ENCODE measurements around the gene ELFN2. TPM values are rescaled to one million over a fixed set of nuclear protein-coding genes. Genes with fewer than 3 reads are reported as not detected.

Gene ELFN2
- total and polyA plus RNA-seq, 2 of the 13 experiments (the other 11 are each of a cell fraction or from before 2014, with no cell fraction given) = 0.01 TPM; not detected in 1

GRCh38 chr22:37419969-37420685 is 7.2 kb downstream of the ELFN2 start (continued):
- TF ChIP-seq ZXDC (CRISPR knock-in tag; IDR thresholded peaks at IDR 0.05) = no peak
- TF ChIP-seq ARNTL (CRISPR knock-in tag; IDR thresholded peaks at IDR 0.05) = no peak

- POLR2A ChIA-PET = no interaction called here
- Histone ChIP-seq H3K36me3 (replicated peaks in 1 of 2; ENCODE audit: control insufficient read depth in 1 of 2, insufficient read depth in 2 of 2, low read length in 2 of 2) (no peaks in the 10 kb centered on the region), H3K27me3 (ENCODE audit: control insufficient read depth in 1 of 2, insufficient read depth in 2 of 2, low read length in 2 of 2) (peaks cover 4 to 50% of the 10 kb centered on the region in 2 experiments; a peak in 4 of 5 replicates), H3K4me2 (ENCODE audit: low read depth, low read length) (no peak overlapping the region), H3K27ac (ENCODE audit: extremely low read length, insufficient read depth, low read length) (no peak overlapping the region), H3K79me2 (ENCODE audit: insufficient read depth, low read length) (no peaks in the 10 kb centered on the region), H2AFZ (ENCODE audit: low read length) (no peak overlapping the region), H3K4me3 (replicated peaks in 1 of 3; ENCODE audit: insufficient read depth in 1 of 3, low read depth in 2 of 3, low read length in 3 of 3) (no peak overlapping the region), H3K4me1 (ENCODE audit: insufficient read depth, low read length) (no peaks in the 10 kb centered on the region), H3K9ac (ENCODE audit: insufficient read depth, low read depth, low read length) (no peak overlapping the region), H3K9me3 (ENCODE audit: low read length) (no peaks in the 10 kb centered on the region), H4K20me1 (ENCODE audit: insufficient read depth, low read length) (no peaks in the 10 kb centered on the region)
- no TSS peak for BruUV-seq (replicated peaks)
- intact Hi-C loops (cut with micrococcal nuclease; ENCODE audit: unreplicated experiment) (no loop called here), in situ Hi-C loops (cut with HindIII; ENCODE audit: extremely low pct_ligation_motif_present, low pct_unique_long_range_greater_than_20kb) (no loop called here)
- no peak for FAIRE-seq
- CTCF ChIA-PET (ENCODE audit: low intra/inter-chr PET ratio, low total read pairs) = no interaction called here
- 56% methylated on average over 5 of the region's 43 CpGs for WGBS (ENCODE audit: low lambda C conversion rate)
- DNase-seq (ENCODE audit: low spot score) = no peak
- ATAC-seq = no peak
- no peak for TF ChIP-seq JUNB (CRISPR knock-in tag; IDR thresholded peaks at IDR 0.05; ENCODE audit: borderline replicate concordance)
- no peak for TF ChIP-seq ZNF34 (CRISPR knock-in tag; IDR thresholded peaks at IDR 0.05; ENCODE audit: borderline replicate concordance)
- TF ChIP-seq THAP9 (CRISPR knock-in tag; IDR thresholded peaks at IDR 0.05; ENCODE audit: borderline replicate concordance) = no peak
- no peak for TF ChIP-seq IKZF5 (CRISPR knock-in tag; IDR thresholded peaks at IDR 0.05)
Measured at GRCh38 chr22:37419370-37419968, 7.8 kb downstream of the ELFN2 start.

Data from HepG2 (cell line).